IMR-90 (cell line): ENCODE measurements around the gene RAVER1.
"Not testable (repeated sequence)": the region's sequence is repeated elsewhere in the genome, so short reads cannot be mapped to it uniquely, and the experiment has no call there.

ENCODE experiments used
- BHLHE40 ChIP-seq: fragments of 150-350 bp; IDR thresholded peaks from 2 replicates; pipeline ENCODE4 v1.6.1; 2016; ENCODE audit warnings: mild to moderate bottlenecking, low read depth, low read length
- CEBPB ChIP-seq: IDR thresholded peaks from 2 replicates; pipeline ENCODE4 v1.6.1; 2012; ENCODE audit warnings: low read depth, low read length, improper control_type of control experiment
- MAFK ChIP-seq: IDR thresholded peaks from 2 replicates; pipeline ENCODE4 v1.6.1; 2012; ENCODE audit warnings: low read depth, low read length, improper control_type of control experiment
- POLR2A ChIP-seq: IDR thresholded peaks from 2 replicates; pipeline ENCODE4 v1.6.1; 2012; ENCODE audit warnings: mild to moderate bottlenecking, low read depth, low read length
- RAD21 ChIP-seq: IDR thresholded peaks from 2 replicates; pipeline ENCODE4 v1.6.1; 2012; ENCODE audit warnings: low read length, improper control_type of control experiment
- RCOR1 ChIP-seq: IDR thresholded peaks from 2 replicates; pipeline ENCODE4 v1.6.1; 2012; ENCODE audit warnings: mild to moderate bottlenecking, low read length, improper control_type of control experiment; ENCODE audit not compliant: insufficient replicate concordance
- SMC3 ChIP-seq: fragments of 150-350 bp; IDR thresholded peaks from 2 replicates; pipeline ENCODE4 v1.6.1; 2016; ENCODE audit warnings: low read depth, mild to moderate bottlenecking, antibody characterized with exemption, low read length, moderate library complexity
- TF ChIP-seq, protein P1 (sequence below): conservative IDR thresholded peaks from 2 replicates; pipeline ENCODE4 v1.5.1; 2012; ENCODE audit warnings: mild to moderate bottlenecking, low read depth, low read length, improper control_type of control experiment

GRCh38 chr19:10282043-10282442 is 51.3 kb downstream of the RAVER1 start:
- TF ChIP-seq, protein P1, sequence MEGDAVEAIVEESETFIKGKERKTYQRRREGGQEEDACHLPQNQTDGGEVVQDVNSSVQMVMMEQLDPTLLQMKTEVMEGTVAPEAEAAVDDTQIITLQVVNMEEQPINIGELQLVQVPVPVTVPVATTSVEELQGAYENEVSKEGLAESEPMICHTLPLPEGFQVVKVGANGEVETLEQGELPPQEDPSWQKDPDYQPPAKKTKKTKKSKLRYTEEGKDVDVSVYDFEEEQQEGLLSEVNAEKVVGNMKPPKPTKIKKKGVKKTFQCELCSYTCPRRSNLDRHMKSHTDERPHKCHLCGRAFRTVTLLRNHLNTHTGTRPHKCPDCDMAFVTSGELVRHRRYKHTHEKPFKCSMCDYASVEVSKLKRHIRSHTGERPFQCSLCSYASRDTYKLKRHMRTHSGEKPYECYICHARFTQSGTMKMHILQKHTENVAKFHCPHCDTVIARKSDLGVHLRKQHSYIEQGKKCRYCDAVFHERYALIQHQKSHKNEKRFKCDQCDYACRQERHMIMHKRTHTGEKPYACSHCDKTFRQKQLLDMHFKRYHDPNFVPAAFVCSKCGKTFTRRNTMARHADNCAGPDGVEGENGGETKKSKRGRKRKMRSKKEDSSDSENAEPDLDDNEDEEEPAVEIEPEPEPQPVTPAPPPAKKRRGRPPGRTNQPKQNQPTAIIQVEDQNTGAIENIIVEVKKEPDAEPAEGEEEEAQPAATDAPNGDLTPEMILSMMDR: not testable (repeated sequence)
- not testable (repeated sequence) for TF ChIP-seq POLR2A, RCOR1, RAD21, SMC3, CEBPB, MAFK, BHLHE40
